ENCODE data around the gene PHACTR3. TPM values are rescaled to one million over a fixed set of nuclear protein-coding genes. Genes with fewer than 3 reads are reported as not detected.

The PHACTR3 gene
- total and polyA plus RNA-seq, 2 of the 8 experiments (the other 6 are each of a cell fraction or from before 2014, with no cell fraction given): 0.05 to 0.13 TPM

DNA sequence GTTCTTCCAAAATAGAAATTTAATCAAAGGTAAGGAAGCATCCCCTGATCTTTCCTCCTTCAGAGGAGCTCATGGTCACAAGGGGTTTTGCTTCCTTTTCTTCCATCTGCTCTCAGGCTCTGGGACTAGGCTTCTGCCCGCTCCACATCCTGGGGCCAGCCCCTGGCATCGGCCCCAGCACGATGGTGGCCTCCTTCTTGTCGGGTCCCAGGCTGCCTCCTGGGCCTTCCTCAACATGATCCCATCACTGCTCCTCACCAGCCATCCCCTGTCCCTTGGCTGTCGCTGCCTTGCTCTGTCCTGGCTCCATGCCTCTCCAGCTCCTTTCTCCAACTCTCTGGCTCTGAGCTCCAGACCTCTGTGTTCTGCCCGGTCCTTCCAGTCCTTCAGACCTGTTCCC, 4.1 kb downstream of the PHACTR3 start:
- Histone ChIP-seq H3K27ac (ENCODE audit: low read depth, low read length) (no peak overlapping the region), H2BK20ac (ENCODE audit: low read length) (no peak overlapping the region), H3K36me3 (ENCODE audit: control insufficient read depth in 2 of 4, insufficient read depth in 4 of 4, low read length in 3 of 4) (no peaks in the 10 kb centered on the region), H3K23ac (ENCODE audit: insufficient read length) (no peak overlapping the region), H2BK12ac (ENCODE audit: low read depth, low read length) (no peak overlapping the region), H2BK120ac (replicated peaks; ENCODE audit: low read depth, low read length) (no peak overlapping the region), H2BK15ac (ENCODE audit: low read length) (no peak overlapping the region), H4K20me1 (replicated peaks in 1 of 2; ENCODE audit: control insufficient read depth in 1 of 2, insufficient read depth in 2 of 2, low read length in 2 of 2) (no peaks in the 10 kb centered on the region), H3K79me2 (ENCODE audit: control insufficient read depth in 1 of 2, insufficient read depth in 2 of 2, low read length in 2 of 2) (no peaks in the 10 kb centered on the region), H3K9me3 (ENCODE audit: insufficient read depth in 2 of 2, low read depth in 1 of 2, low read length in 1 of 2) (peaks cover 44 to 97% of the 10 kb centered on the region in 2 experiments), H3K4ac (replicated peaks; ENCODE audit: insufficient read length, low read depth, low read length) (no peak overlapping the region), H3K4me2 (ENCODE audit: insufficient read depth in 1 of 2, low read depth in 2 of 2, low read length in 2 of 2) (no peak overlapping the region), H4K8ac (ENCODE audit: extremely low read depth, insufficient read depth, low read length) (no peak overlapping the region), H3K9ac (replicated peaks in 1 of 4; ENCODE audit: extremely low read depth in 1 of 4, low read depth in 3 of 4, low read length in 3 of 4) (no peak overlapping the region), H4K91ac (replicated peaks; ENCODE audit: insufficient read length, low read length) (no peak overlapping the region), H3K79me1 (ENCODE audit: low read depth, low read length) (no peaks in the 10 kb centered on the region), H2AK5ac (ENCODE audit: low read depth, low read length) (no peak overlapping the region), H3K4me3 (ENCODE audit: extremely low read depth in 1 of 4, insufficient read depth in 2 of 4, low read depth in 3 of 4, low read length in 4 of 4) (no peak overlapping the region), H3K14ac (ENCODE audit: insufficient read length) (no peak overlapping the region), H3K23me2 (ENCODE audit: low read depth, low read length) (no peaks in the 10 kb centered on the region), H3K27me3 (replicated peaks in 1 of 4; ENCODE audit: control insufficient read depth in 3 of 4, extremely low read depth in 1 of 4, insufficient read depth in 3 of 4, low read length in 3 of 4) (peaks cover 0 to 20% (median 13%) of the 10 kb centered on the region in 4 experiments; a peak in 4 of 7 replicates), H4K5ac (ENCODE audit: insufficient read length, low read depth, low read length) (no peak overlapping the region), H3K4me1 (replicated peaks in 1 of 4; ENCODE audit: control insufficient read depth in 3 of 4, insufficient read depth in 4 of 4, low read length in 3 of 4) (no peaks in the 10 kb centered on the region; a peak in 1 of 7 replicates), H2BK5ac (ENCODE audit: low read depth, low read length) (no peak overlapping the region), H3K18ac (ENCODE audit: extremely low read depth, low read length) (no peak overlapping the region), H3K56ac (replicated peaks; ENCODE audit: insufficient read length, low read depth, low read length) (no peak overlapping the region), H2AFZ (ENCODE audit: low read length) (no peak overlapping the region)
- ChIA-PET CTCF (ENCODE audit: partially characterized antibody) (no interaction called here), POLR2A (ENCODE audit: partially characterized antibody) (no interaction called here)
- DNase-seq (ENCODE audit: low read depth in 1 of 2, low spot score in 2 of 2) (no peak), FAIRE-seq (no peak)
- 86% methylated on average over 6 of the region's 6 CpGs; no CpG with 5 or more reads in 1 of the 2 experiments for WGBS, 2 experiments (ENCODE audit: extremely low coverage in 1 of 2, insufficient coverage in 1 of 2, insufficient read length in 1 of 2, insufficient replicate concordance in 2 of 2, low coverage in 1 of 2, low lambda C conversion rate in 2 of 2, missing lambda C conversion rate in 1 of 2)
